GM21367 (cell line): ENCODE data around the gene PPP1R27.

Source experiments
- ATAC-seq: cut with Tn5 transposase; IDR thresholded peaks from one replicate; pipeline ENCODE4 v1.9.1; 2021; ENCODE audit not compliant: unreplicated experiment

PPP1R27 gene

GRCh38 chr17:81822312-81822637 lies 12.6 kb downstream of the PPP1R27 start:
- no peak for ATAC-seq

GRCh38 chr17:81821603-81822311 lies 13.1 kb downstream of the PPP1R27 start:
- no peak for ATAC-seq

- ATAC-seq = no peak
Measured at GRCh38 chr17:81821147-81821546, 13.7 kb downstream of the PPP1R27 start.

GRCh38 chr17:81819708-81820107 lies 15.1 kb downstream of the PPP1R27 start:
- no peak for ATAC-seq

- ATAC-seq = no peak
Measured at GRCh38 chr17:81817758-81818147, 17.1 kb downstream of the PPP1R27 start.

- no peak for ATAC-seq
Measured at GRCh38 chr17:81815646-81815986, 19.2 kb downstream of the PPP1R27 start.

GRCh38 chr17:81814748-81815645 lies 19.9 kb downstream of the PPP1R27 start:
- ATAC-seq = no peak

- no peak for ATAC-seq
Measured at GRCh38 chr17:81813861-81814683, 20.8 kb downstream of the PPP1R27 start.

GRCh38 chr17:81813371-81813684 lies 21.5 kb downstream of the PPP1R27 start:
- no peak for ATAC-seq

- no peak for ATAC-seq
Measured at GRCh38 chr17:81812571-81813370, 22.1 kb downstream of the PPP1R27 start.

- ATAC-seq = no peak
Measured at GRCh38 chr17:81811705-81812570, 22.9 kb downstream of the PPP1R27 start.

- no peak for ATAC-seq
Measured at GRCh38 chr17:81810892-81811704, 23.8 kb downstream of the PPP1R27 start.

- ATAC-seq = no peak
Measured at GRCh38 chr17:81810476-81810875, 24.4 kb downstream of the PPP1R27 start.

GRCh38 chr17:81809556-81809998 lies 25.3 kb downstream of the PPP1R27 start:
- no peak for ATAC-seq

- no peak for ATAC-seq
Measured at GRCh38 chr17:81808778-81809555, 25.9 kb downstream of the PPP1R27 start.

GRCh38 chr17:81807839-81808238 lies 27.0 kb downstream of the PPP1R27 start:
- ATAC-seq = no peak

- no peak for ATAC-seq
Measured at GRCh38 chr17:81807210-81807719, 27.6 kb downstream of the PPP1R27 start.
